ENCODE measurements around the gene ARHGEF39. TPM values are rescaled to one million over a fixed set of nuclear protein-coding genes. Genes with fewer than 3 reads are reported as not detected.

Gene ARHGEF39
- total RNA-seq, 1 donor from 2014 or later: 0.48 TPM

DNA sequence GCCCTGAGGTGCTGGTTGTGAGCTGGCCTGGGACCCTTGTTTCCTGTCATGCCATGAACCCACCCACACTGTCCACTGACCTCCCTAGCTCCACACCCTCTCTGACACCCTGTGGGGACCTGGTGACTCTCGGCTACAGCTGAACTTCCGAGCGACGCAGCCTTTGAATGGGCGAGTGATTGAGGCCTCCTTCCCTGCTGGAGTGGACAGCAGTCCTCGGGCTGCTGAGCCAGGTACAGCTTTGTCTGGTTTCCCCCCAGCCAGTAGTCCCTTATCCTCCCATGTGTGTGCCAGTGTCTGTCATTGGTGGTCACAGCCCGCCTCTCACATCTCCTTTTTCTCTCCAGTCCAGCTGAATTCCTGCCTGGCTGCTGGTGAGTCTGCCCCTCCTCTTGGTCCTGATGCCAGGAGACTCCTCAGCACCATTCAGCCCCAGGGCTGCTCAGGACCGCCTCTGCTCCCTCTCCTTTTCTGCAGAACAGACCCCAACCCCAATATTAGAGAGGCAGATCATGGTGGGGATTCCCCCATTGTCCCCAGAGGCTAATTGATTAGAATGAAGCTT lies 14.9 kb upstream of the ARHGEF39 start:
- intact Hi-C loops (cut with DNase I): no loop called here
- no peak for DNase-seq (ENCODE audit: low spot score)

GRCh38 chr9:35679091-35679490 lies 14.1 kb upstream of the ARHGEF39 start:
- intact Hi-C loops (cut with DNase I): no loop called here
- no peak for DNase-seq (ENCODE audit: low spot score)

- DNase-seq (ENCODE audit: low spot score): no peak
- intact Hi-C loops (cut with DNase I): no loop called here
Measured at GRCh38 chr9:35675732-35676392, 10.9 kb upstream of the ARHGEF39 start.

DNA sequence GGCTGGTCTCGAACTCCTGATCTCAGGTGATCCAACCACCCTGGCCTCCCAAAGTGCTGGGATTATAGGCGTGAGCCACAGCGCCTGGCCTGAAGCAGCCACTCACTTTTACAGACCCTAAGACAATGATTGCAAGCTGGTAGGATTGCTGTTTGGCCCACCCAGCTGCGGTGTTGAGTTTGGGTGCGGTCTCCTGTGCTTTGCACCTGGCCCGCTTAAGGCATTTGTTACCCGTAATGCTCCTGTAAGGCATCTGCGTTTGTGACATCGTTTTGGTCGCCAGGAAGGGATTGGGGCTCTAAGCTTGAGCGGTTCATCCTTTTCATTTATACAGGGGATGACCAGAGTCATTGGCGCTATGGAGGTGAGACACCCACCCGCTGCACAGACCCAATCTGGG lies 10.2 kb upstream of the ARHGEF39 start:
- intact Hi-C loops (cut with DNase I): no loop called here
- no peak for DNase-seq (ENCODE audit: low spot score)

DNA sequence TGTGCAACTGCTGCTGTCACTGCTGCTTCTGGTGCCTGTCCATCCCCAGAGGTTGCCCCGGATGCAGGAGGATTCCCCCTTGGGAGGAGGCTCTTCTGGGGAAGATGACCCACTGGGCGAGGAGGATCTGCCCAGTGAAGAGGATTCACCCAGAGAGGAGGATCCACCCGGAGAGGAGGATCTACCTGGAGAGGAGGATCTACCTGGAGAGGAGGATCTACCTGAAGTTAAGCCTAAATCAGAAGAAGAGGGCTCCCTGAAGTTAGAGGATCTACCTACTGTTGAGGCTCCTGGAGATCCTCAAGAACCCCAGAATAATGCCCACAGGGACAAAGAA lies 9.0 kb upstream of the ARHGEF39 start:
- intact Hi-C loops (cut with DNase I): no loop called here
- DNase-seq (ENCODE audit: low spot score): no peak

DNA sequence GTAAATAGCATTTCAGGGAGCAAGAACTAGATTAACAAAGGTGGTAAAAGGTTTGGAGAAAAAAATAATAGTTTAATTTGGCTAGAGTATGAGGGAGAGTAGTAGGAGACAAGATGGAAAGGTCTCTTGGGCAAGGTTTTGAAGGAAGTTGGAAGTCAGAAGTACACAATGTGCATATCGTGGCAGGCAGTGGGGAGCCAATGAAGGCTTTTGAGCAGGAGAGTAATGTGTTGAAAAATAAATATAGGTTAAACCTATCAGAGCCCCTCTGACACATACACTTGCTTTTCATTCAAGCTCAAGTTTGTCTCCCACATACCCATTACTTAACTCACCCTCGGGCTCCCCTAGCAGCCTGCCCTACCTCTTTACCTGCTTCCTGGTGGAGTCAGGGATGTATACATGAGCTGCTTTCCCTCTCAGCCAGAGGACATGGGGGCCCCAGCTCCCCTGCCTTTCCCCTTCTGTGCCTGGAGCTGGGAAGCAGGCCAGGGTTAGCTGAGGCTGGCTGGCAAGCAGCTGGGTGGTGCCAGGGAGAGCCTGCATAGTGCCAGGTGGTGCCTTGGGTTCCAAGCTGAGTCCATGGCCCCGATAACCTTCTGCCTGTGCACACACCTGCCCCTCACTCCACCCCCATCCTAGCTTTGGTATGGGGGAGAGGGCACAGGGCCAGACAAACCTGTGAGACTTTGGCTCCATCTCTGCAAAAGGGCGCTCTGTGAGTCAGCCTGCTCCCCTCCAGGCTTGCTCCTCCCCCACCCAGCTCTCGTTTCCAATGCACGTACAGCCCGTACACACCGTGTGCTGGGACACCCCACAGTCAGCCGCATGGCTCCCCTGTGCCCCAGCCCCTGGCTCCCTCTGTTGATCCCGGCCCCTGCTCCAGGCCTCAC lies 8.4 kb upstream of the ARHGEF39 start, which contains the start of gene CA9:
Gene CA9, plus strand, starts transcription at position 797 of the 893 bp plus-strand sequence. Its CDS starts 32 bp downstream, at position 829.
- no peak for DNase-seq (ENCODE audit: low spot score)
- intact Hi-C loops (cut with DNase I): no loop called here

DNA sequence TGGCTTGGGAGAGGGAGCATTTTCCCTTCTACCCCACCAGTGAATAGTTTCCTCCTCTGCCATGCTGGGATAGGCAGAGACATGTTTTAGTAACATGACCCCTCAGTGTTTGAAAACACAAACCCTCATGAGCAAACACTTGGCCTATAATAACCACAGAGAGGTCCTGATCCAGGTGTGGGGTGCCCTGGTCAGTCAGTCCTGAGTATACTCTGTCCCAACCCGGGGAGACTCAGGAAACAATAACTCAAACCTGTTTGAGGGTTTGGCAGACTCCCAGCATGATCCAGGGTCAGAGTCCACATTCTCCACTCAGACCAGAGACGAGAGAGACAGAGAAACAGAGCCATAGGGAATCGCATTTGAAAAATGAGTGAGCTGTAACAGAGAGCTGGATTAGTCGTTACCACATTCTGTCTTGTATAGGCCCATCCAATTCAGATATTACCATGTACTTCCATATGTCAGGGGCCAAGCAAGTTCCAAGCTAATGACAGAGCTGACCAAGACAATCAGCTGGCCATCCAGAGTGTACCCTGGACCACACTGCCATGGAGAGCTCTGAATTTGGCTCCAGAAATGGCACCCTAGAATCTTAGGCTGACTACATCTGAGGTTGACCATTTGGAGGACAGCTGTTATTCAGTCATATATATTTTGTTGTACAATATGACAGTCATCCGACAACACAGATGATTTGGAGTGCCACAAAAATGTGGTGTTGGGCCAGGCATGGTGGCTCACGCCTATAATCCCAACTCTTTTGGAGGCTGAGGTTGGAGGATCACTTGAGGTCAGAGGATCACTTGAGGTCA lies 4.5 kb upstream of the ARHGEF39 start:
- intact Hi-C loops (cut with DNase I): loop anchor here (10.0 kb wide), 1 partner anchor 215 kb away; no protein-coding TSS in a partner anchor
- no peak for DNase-seq (ENCODE audit: low spot score)

GRCh38 chr9:35667939-35668338 lies 2.9 kb upstream of the ARHGEF39 start:
- no peak for DNase-seq (ENCODE audit: low spot score)
- intact Hi-C loops (cut with DNase I): loop anchor here (10.0 kb wide), 1 partner anchor 217 kb away; no protein-coding TSS in a partner anchor

GRCh38 chr9:35666549-35666948 lies 1.6 kb upstream of the ARHGEF39 start:
- intact Hi-C loops (cut with DNase I): loop anchor here (10.0 kb wide), 1 partner anchor 218 kb away; no protein-coding TSS in a partner anchor
- DNase-seq (ENCODE audit: low spot score): no peak

- intact Hi-C loops (cut with DNase I): loop anchor here (10.0 kb wide), 1 partner anchor 219 kb away; no protein-coding TSS in a partner anchor
- DNase-seq (ENCODE audit: low spot score): no peak
Measured at GRCh38 chr9:35666045-35666444, 1.1 kb upstream of the ARHGEF39 start.

- intact Hi-C loops (cut with DNase I): loop anchor here (10.0 kb wide), 1 partner anchor 219 kb away; no protein-coding TSS in a partner anchor
- no peak for DNase-seq (ENCODE audit: low spot score)
Measured at GRCh38 chr9:35665471-35665818, 450 bp upstream of the ARHGEF39 start.

- no peak for DNase-seq (ENCODE audit: low spot score)
Measured at GRCh38 chr9:35662437-35662836, 2.6 kb downstream of the ARHGEF39 start.

GRCh38 chr9:35661756-35662350 lies 3.1 kb downstream of the ARHGEF39 start:
- no peak for DNase-seq (ENCODE audit: low spot score)
- intact Hi-C loops (cut with DNase I): loop anchor here (10.0 kb wide), 1 partner anchor 223 kb away; no protein-coding TSS in a partner anchor

More at GRCh38 chr9:35662437-35662836, 2.6 kb downstream of the ARHGEF39 start:
- intact Hi-C loops (cut with DNase I): loop anchor here (10.0 kb wide), 1 partner anchor 222 kb away; no protein-coding TSS in a partner anchor

GRCh38 chr9:35660966-35661415 lies 4.0 kb downstream of the ARHGEF39 start:
- intact Hi-C loops (cut with DNase I): loop anchor here (10.0 kb wide), 1 partner anchor 224 kb away; no protein-coding TSS in a partner anchor

GRCh38 chr9:35659340-35659739 lies 5.7 kb downstream of the ARHGEF39 start:
- intact Hi-C loops (cut with DNase I): loop anchor here (2.0 to 5.0 kb wide), 3 partner anchors 31 to 153 kb away; partner anchors contain the start of genes SPAG8 and TESK1
- DNase-seq (ENCODE audit: low spot score): peak; percentile 44

More at GRCh38 chr9:35660966-35661415, 4.0 kb downstream of the ARHGEF39 start:
- no peak for DNase-seq (ENCODE audit: low spot score)

GRCh38 chr9:35658968-35659220 lies 6.1 kb downstream of the ARHGEF39 start:
- peak; percentile 64 for DNase-seq (ENCODE audit: low spot score)
- intact Hi-C loops (cut with DNase I): loop anchor here (2.0 to 5.0 kb wide), 3 partner anchors 32 to 153 kb away; partner anchors contain the start of genes SPAG8 and TESK1

DNA sequence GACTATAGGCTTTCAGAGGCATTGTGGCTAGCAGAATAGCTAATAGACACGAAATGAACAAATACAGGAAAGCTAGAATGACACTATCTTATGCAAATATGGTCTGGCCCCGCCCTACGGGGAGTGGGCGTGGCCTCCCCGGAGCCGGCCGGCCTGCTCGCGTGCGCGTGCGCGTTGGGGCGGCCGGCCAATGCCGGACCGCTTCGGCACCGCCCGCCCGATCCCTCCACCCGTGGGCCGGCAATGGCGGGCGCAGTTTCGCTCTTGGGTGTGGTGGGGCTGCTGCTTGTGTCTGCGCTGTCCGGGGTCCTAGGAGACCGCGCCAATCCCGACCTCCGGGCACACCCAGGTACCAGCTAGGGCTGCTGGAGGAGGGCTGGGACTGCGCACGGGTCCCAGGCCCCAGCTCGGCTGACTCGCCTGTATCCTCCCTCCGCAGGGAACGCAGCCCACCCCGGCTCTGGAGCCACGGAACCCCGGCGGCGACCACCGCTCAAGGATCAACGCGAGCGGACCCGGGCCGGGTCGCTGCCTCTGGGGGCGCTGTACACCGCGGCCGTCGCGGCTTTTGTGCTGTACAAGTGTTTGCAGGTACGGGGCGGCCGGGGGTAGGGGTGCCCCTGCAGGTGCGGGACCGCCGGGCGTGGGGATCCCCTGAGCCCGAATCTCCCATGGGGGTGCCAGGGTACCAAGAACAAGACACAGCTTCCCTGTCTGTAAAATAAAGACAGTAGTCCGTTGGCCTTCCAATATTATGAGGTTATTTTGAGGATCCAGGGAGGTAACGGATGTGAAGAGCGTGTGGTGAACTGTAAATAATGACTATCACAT lies 6.6 kb downstream of the ARHGEF39 start, which contains the start of gene CCDC107:
Gene CCDC107, plus strand, starts transcription at position 156 of the 831 bp plus-strand sequence. Its CDS starts 88 bp downstream, at position 244.
- DNase-seq (ENCODE audit: low spot score): peak; percentile 93
- intact Hi-C loops (cut with DNase I): loop anchor here (2.0 to 5.0 kb wide), 3 partner anchors 32 to 154 kb away; partner anchors contain the start of genes SPAG8 and TESK1
